Mesenchymal stem cell (in vitro differentiated cells and primary cell): ENCODE measurements around the gene ALDH3B1.

Experiments
- DNase-seq: peaks from one replicate; pipeline ENCODE4 v3.0.0-alpha.2; 2013
- H2AFZ ChIP-seq: one replicate; pipeline ENCODE4 v1.6.1; 2013; ENCODE audit warnings: low read depth, mild to moderate bottlenecking, control low read depth, inconsistent platforms, low read length, moderate library complexity
- H2AK5ac ChIP-seq: 2 replicates; pipeline ENCODE4 v1.6.1; 2013; ENCODE audit warnings: low read length, moderate library complexity, mild to moderate bottlenecking, inconsistent platforms; ENCODE audit not compliant: severe bottlenecking
- H2BK120ac ChIP-seq: one replicate; pipeline ENCODE4 v1.6.1; 2013; ENCODE audit warnings: low read depth, mild to moderate bottlenecking, inconsistent platforms, low read length, moderate library complexity
- H2BK12ac ChIP-seq, 2 experiments: one replicate each; pipeline ENCODE4 v1.6.1; 2013; ENCODE audit warnings: inconsistent platforms in 2 of 2, low read length in 2 of 2, mild to moderate bottlenecking in 2 of 2, moderate library complexity in 2 of 2, control low read depth in 1 of 2
- H2BK15ac ChIP-seq: one replicate; pipeline ENCODE4 v1.6.1; 2013; ENCODE audit warnings: mild to moderate bottlenecking, low read depth, inconsistent platforms; ENCODE audit not compliant: poor library complexity, severe bottlenecking
- H2BK5ac ChIP-seq: 2 replicates; pipeline ENCODE4 v1.6.1; 2013; ENCODE audit warnings: low read depth, mild to moderate bottlenecking, low read length, control low read depth, inconsistent platforms; ENCODE audit not compliant: poor library complexity, severe bottlenecking
- H3K14ac ChIP-seq, 2 experiments: one replicate each; pipeline ENCODE4 v1.6.1; 2013; ENCODE audit warnings: inconsistent platforms in 2 of 2, low read length in 2 of 2, control low read depth in 1 of 2, mild to moderate bottlenecking in 1 of 2, moderate library complexity in 1 of 2
- H3K18ac ChIP-seq, 2 experiments: one replicate each; pipeline ENCODE4 v1.6.1; 2013; ENCODE audit warnings: inconsistent platforms in 2 of 2, low read length in 2 of 2, control low read depth in 1 of 2, low read depth in 1 of 2, mild to moderate bottlenecking in 1 of 2
- H3K23ac ChIP-seq, 2 experiments: one replicate each; pipeline ENCODE4 v1.6.1; 2013; ENCODE audit warnings: inconsistent platforms in 2 of 2, low read length in 2 of 2, mild to moderate bottlenecking in 2 of 2, moderate library complexity in 2 of 2, control low read depth in 1 of 2
- H3K27ac ChIP-seq: 2 replicates; pipeline ENCODE4 v1.5.1; 2013; ENCODE audit warnings: mild to moderate bottlenecking, moderate library complexity, low read length, control low read depth, inconsistent platforms; ENCODE audit not compliant: poor library complexity, severe bottlenecking
- H3K27me3 ChIP-seq, 2 experiments: 2 replicates each; pipeline versions ENCODE4 v1.6.1 to v1.7.0; 2013; ENCODE audit warnings: low read length in 2 of 2, mild to moderate bottlenecking in 2 of 2, moderate library complexity in 2 of 2, control low read depth in 1 of 2, inconsistent platforms in 1 of 2; ENCODE audit not compliant: control insufficient read depth in 1 of 2, insufficient read depth in 1 of 2
- H3K36me3 ChIP-seq, 2 experiments: 2 replicates each; pipeline versions ENCODE4 v1.6.1 to v1.7.0; 2013; ENCODE audit warnings: low read length in 2 of 2, control low read depth in 1 of 2, inconsistent platforms in 1 of 2, low read depth in 1 of 2, mild to moderate bottlenecking in 1 of 2; ENCODE audit not compliant: insufficient read depth in 2 of 2, control insufficient read depth in 1 of 2
- H3K4ac ChIP-seq, 2 experiments: one replicate each; pipeline ENCODE4 v1.6.1; 2013; ENCODE audit warnings: inconsistent platforms in 2 of 2, low read length in 2 of 2, mild to moderate bottlenecking in 2 of 2, moderate library complexity in 2 of 2, control low read depth in 1 of 2, low read depth in 1 of 2
- H3K4me1 ChIP-seq: 2 replicates; pipeline ENCODE4 v1.6.1; 2013; ENCODE audit warnings: low read depth, low read length, control low read depth; ENCODE audit not compliant: control insufficient read depth, insufficient read depth
- H3K4me2 ChIP-seq: 2 replicates; pipeline ENCODE4 v1.6.1; 2013; ENCODE audit warnings: low read length, mild to moderate bottlenecking, inconsistent platforms; ENCODE audit not compliant: poor library complexity, severe bottlenecking
- H3K4me3 ChIP-seq, 2 experiments: 2 replicates each; pipeline versions ENCODE4 v1.5.1 to v1.7.0; 2013; ENCODE audit warnings: low read length in 2 of 2, mild to moderate bottlenecking in 2 of 2, control low read depth in 1 of 2, low read depth in 1 of 2; ENCODE audit not compliant: insufficient read depth in 1 of 2
- H3K79me1 ChIP-seq: replicated peaks from 2 replicates; pipeline ENCODE4 v1.6.1; 2013; ENCODE audit warnings: mild to moderate bottlenecking, control low read depth, low read length, inconsistent platforms; ENCODE audit not compliant: poor library complexity, severe bottlenecking
- H3K9ac ChIP-seq: 2 replicates; pipeline ENCODE4 v1.7.0; 2013; ENCODE audit warnings: mild to moderate bottlenecking, low read length, moderate library complexity
- H3K9me3 ChIP-seq: 2 replicates; pipeline ENCODE4 v1.7.0; 2013; ENCODE audit warnings: mild to moderate bottlenecking, low read length; ENCODE audit not compliant: control insufficient read depth
- H4K8ac ChIP-seq: one replicate; pipeline ENCODE4 v1.6.1; 2013; ENCODE audit warnings: inconsistent platforms, mild to moderate bottlenecking, low read length, moderate library complexity
- H4K91ac ChIP-seq: one replicate; pipeline ENCODE4 v1.6.1; 2013; ENCODE audit warnings: mild to moderate bottlenecking, low read length, inconsistent platforms
- WGBS: methylation state at CpG from one replicate; pipeline ENCODE4 v1.1.7; 2013; ENCODE audit warnings: mixed read lengths; 5-methylcytosine and 5-hydroxymethylcytosine counted together

ALDH3B1 gene

DNA sequence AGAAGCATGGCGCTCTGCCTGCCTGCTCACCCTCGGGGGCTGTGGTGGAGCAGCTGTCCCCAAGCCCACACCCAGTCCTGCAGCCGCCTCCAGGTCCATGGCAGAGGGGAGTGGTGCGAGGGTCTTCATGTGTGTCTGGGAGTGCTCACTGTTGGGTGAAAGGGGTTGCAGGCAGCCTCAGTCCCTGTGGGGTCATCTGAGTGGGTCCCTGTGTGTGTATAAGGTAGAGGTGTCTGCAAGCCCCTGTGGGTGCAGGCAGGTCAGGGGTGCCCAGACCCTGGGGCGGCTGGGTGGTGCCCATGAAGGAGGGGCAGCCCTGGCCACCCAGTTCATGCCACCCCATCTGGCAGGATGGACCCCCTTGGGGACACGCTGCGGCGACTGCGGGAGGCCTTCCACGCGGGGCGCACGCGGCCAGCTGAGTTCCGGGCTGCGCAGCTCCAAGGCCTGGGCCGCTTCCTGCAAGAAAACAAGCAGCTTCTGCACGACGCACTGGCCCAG is 4.9 kb downstream of the ALDH3B1 start:
- H3K27ac ChIP-seq = no peak overlapping the region
- no peak overlapping the region for H2AFZ ChIP-seq
- no peak overlapping the region for H3K4me3 ChIP-seq
- no peak overlapping the region for H2BK15ac ChIP-seq
- H3K27me3 ChIP-seq = no peaks in the 10 kb centered on the region
- DNase-seq = no peak
- H2AK5ac ChIP-seq = peak overlapping the region; percentile 61
- peak overlapping the region; percentile 66 for H4K8ac ChIP-seq
- no peak overlapping the region for H3K4ac ChIP-seq
- peaks cover 12% of the 10 kb centered on the region for H3K79me1 ChIP-seq
- no peaks in the 10 kb centered on the region for H3K9me3 ChIP-seq
- H4K91ac ChIP-seq = peak overlapping the region; percentile 97
- no peak overlapping the region for H3K23ac ChIP-seq
- peak overlapping the region in 1 of 2 experiments; percentile 99 for H2BK12ac ChIP-seq
- no peak overlapping the region for H3K4me2 ChIP-seq
- H3K18ac ChIP-seq = peak overlapping the region; percentile 49 to 93
- H2BK5ac ChIP-seq = no peak overlapping the region
- 89% methylated on average over 19 of the region's 19 CpGs for WGBS
- H3K9ac ChIP-seq = no peak overlapping the region
- H3K36me3 ChIP-seq = peaks cover 5 to 11% of the 10 kb centered on the region in 2 experiments
- peaks cover 65% of the 10 kb centered on the region for H3K4me1 ChIP-seq
- H2BK120ac ChIP-seq = peak overlapping the region; percentile 62
- H3K14ac ChIP-seq = no peak overlapping the region

DNA sequence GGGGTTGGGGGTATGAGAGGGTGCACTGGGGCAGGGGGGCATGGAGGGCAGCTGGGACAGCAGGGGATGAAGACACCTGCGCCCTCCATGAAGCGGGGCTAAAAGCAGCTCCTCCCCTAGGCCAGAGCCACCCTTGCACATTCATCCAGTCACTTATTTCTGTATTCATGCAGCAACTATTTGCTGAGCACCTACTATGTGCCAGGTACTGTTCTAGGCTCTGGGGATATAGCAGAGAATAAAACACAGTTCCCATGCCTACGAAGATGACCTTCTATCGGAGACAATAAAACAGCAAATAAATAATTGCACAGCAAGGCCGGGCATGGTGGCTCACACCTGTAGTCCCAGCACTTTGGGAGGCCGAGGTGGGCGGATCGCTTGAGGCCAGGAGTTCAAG is 5.3 kb downstream of the ALDH3B1 start:
- Histone ChIP-seq H3K79me1 (peaks cover 12% of the 10 kb centered on the region), H2BK5ac (no peak overlapping the region), H3K4me3 (no peak overlapping the region), H2BK12ac (no peak overlapping the region), H2BK120ac (no peak overlapping the region), H3K27ac (no peak overlapping the region), H4K91ac (peak overlapping the region; percentile 64), H3K27me3 (no peaks in the 10 kb centered on the region), H2AFZ (no peak overlapping the region), H2AK5ac (no peak overlapping the region), H3K4me2 (no peak overlapping the region), H3K4ac (no peak overlapping the region), H3K4me1 (peaks cover 63% of the 10 kb centered on the region), H3K14ac (no peak overlapping the region), H3K23ac (no peak overlapping the region), H3K9ac (no peak overlapping the region), H3K18ac (no peak overlapping the region), H3K9me3 (no peaks in the 10 kb centered on the region), H3K36me3 (peaks cover 5 to 11% of the 10 kb centered on the region in 2 experiments), H2BK15ac (no peak overlapping the region), H4K8ac (no peak overlapping the region)
- 93% methylated on average over 3 of the region's 8 CpGs for WGBS
- no peak for DNase-seq

DNA sequence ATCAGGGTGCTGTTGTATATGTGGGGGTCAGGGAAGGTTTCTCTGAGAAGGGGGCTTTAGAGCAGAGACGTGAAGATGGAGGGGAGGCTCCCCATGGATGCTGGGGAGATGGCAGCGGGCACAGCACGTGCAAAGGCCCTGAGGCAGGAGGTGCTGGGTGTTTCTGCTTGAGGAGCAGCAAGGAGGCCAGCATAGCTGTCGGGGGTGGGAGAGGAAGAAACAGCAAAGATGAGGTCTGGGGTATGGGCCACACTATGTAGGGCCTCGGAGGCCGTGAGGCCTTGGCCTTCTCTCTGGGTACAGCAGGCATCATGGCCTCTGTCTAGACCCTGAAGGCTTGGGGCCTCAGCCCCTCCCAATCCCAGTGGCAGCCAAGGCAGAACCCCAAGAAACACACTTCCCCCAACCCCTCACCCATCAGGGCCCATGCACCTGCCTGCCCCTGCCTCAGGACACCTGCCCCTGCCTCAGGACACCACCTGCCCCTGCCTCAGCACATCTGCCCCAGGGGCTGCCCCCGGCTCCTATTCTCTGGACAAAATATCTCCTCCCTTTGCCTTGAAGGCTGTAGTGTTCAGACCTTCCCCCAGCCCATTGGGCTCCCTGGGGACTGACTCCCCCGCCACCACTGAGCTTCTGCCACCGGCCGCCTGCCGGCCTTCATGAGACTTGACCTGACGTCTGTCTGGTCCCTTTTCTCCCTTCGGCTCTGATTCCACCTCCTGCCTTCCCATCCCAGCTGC is 6.2 kb downstream of the ALDH3B1 start:
- Histone ChIP-seq H3K27me3 (no peaks in the 10 kb centered on the region), H3K27ac (no peak overlapping the region), H3K14ac (no peak overlapping the region), H3K79me1 (peaks cover 10% of the 10 kb centered on the region), H3K9ac (no peak overlapping the region), H4K8ac (no peak overlapping the region), H3K23ac (no peak overlapping the region), H3K4ac (peak overlapping the region in 1 of 2 experiments; percentile 26), H3K9me3 (no peaks in the 10 kb centered on the region), H3K18ac (peak overlapping the region in 1 of 2 experiments; percentile 41), H3K4me2 (no peak overlapping the region), H2BK15ac (peak overlapping the region; percentile 45), H3K36me3 (peaks cover 5 to 11% of the 10 kb centered on the region in 2 experiments), H2AK5ac (peak overlapping the region; percentile 8), H2AFZ (no peak overlapping the region), H3K4me1 (peaks cover 64% of the 10 kb centered on the region), H2BK12ac (peak overlapping the region in 1 of 2 experiments; percentile 51), H2BK5ac (no peak overlapping the region), H2BK120ac (no peak overlapping the region), H4K91ac (no peak overlapping the region), H3K4me3 (no peak overlapping the region)
- DNase-seq = peak; percentile 15
- WGBS = 73% methylated on average over 13 of the region's 13 CpGs

DNA sequence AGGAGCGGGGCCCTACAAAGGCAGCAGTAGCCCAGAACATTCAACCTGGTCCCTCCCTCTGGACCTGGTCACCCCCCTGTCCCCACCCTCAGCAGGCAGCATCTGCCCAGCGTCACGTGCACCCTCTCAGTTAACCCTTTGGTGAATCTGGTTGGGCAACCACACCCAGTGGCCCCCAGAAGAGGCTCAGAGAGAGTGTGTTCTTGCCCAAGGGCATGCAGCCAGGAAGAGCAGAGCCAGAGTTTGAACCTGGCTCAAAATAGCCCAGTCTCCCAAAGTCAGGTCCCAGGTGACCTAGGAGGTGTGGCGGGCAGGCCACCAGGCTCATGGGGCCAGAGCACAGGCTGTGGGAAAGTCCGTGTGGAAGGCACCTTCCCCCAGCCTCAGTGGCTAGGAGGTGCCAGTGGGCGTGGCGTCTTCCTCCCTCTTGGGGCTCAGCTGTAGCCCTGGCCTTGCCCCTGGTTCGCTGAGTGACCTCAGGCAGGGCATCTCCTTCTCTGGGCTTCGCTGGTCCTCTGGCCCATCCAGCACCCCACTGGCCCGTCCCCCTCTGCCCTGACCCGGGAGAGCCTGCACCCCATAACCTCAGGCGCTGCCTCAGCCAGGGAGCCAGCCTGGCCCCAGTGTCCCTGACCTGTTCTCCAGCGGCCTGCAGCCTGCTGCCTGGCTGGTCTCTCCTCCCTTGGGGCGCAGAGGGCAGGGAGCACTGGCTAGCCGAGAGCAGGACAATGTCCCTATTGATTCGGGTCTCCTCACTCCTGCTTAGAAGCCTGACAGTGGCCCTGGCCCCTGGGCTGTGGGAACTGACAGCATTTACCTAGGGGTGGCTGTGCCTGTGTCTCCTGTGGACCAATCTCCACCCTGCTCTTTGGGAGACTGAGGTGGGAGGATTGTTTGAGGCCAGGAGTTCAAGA is 7.0 kb downstream of the ALDH3B1 start:
- Histone ChIP-seq H3K4ac (peak overlapping the region in 1 of 2 experiments; percentile 26), H2BK15ac (no peak overlapping the region)
- 80% methylated on average over 16 of the region's 16 CpGs for WGBS

More for the DNA sequence above, 7.0 kb downstream of the ALDH3B1 start:
- Histone ChIP-seq H3K4me1 (peaks cover 57% of the 10 kb centered on the region), H3K27ac (no peak overlapping the region), H3K4me2 (no peak overlapping the region), H3K36me3 (peaks cover 10 to 16% of the 10 kb centered on the region in 2 experiments), H4K8ac (no peak overlapping the region), H2AK5ac (no peak overlapping the region), H3K23ac (no peak overlapping the region), H2BK5ac (no peak overlapping the region), H2BK12ac (peak overlapping the region in 1 of 2 experiments; percentile 51), H4K91ac (peak overlapping the region; percentile 20), H2AFZ (no peak overlapping the region), H3K27me3 (no peaks in the 10 kb centered on the region), H3K14ac (no peak overlapping the region), H3K18ac (peak overlapping the region in 1 of 2 experiments; percentile 41), H3K79me1 (peaks cover 2% of the 10 kb centered on the region), H3K9me3 (no peaks in the 10 kb centered on the region), H2BK120ac (no peak overlapping the region), H3K4me3 (no peak overlapping the region), H3K9ac (no peak overlapping the region)
- DNase-seq = no peak
